Lower leg skin (tissue), 4 donors: ENCODE measurements around the gene PPARG. TPM values are rescaled to one million over a fixed set of nuclear protein-coding genes. Genes with fewer than 3 reads are reported as not detected.
A peak's percentile ranks its signal among the peaks of the same experiment; 100 is the strongest.

Experiments
- DNase-seq, 2 donors: peaks; one replicate each; pipeline ENCODE4 v3.0.0-alpha.2; 2019; ENCODE audit warnings: low spot score in 2 of 2
- H3K4me3 ChIP-seq: fragments of 200-600 bp; sonication (generic); 2 replicates; pipeline ENCODE4 v1.5.1; 2017; ENCODE audit warnings: mild to moderate bottlenecking, low read depth; ENCODE audit not compliant: poor library complexity, severe bottlenecking
- POLR2A ChIP-seq, 2 donors: fragments of 450-650 bp; IDR thresholded peaks; one replicate each; pipeline ENCODE4 v1.6.1; 2016 to 2017; ENCODE audit warnings: antibody characterized with exemption in 2 of 2, mild to moderate bottlenecking in 1 of 2, moderate library complexity in 1 of 2
- WGBS, 2 donors: methylation state at CpG; one replicate each; pipeline ENCODE4 v1.1.5; 2018; 5-methylcytosine and 5-hydroxymethylcytosine counted together
- intact Hi-C: fragments of 100-400 bp; cut with DNase I; formaldehyde crosslinking; loops from one replicate; pipeline ENCODE4 v1.15.0; 2023; ENCODE audit warnings: low total_unique reads
- total RNA-seq, 4 donors: library from RNA; depleted of rRNA; stranded (reverse); fragments of >200 nt; gene quantifications; one replicate each; pipeline ENCODE4 v1.1.0, GENCODE V29; 2016
- TF ChIP-seq, protein P1 (sequence below), 3 donors: fragments of 450-650 bp; IDR thresholded peaks; one replicate each; pipeline ENCODE4 v1.5.1; 2016; ENCODE audit warnings: antibody characterized with exemption in 3 of 3, mild to moderate bottlenecking in 3 of 3, moderate library complexity in 2 of 3

PPARG gene
- total RNA-seq, 4 donors from 2014 or later = 8.4 to 14.1 (median 9.8) TPM

- DNase-seq = peak in 1 of 2 donors; percentile 78
- intact Hi-C loops = no loop called here
- TF ChIP-seq POLR2A (IDR thresholded peaks at IDR 0.05) = no peak
- TF ChIP-seq, protein P1, sequence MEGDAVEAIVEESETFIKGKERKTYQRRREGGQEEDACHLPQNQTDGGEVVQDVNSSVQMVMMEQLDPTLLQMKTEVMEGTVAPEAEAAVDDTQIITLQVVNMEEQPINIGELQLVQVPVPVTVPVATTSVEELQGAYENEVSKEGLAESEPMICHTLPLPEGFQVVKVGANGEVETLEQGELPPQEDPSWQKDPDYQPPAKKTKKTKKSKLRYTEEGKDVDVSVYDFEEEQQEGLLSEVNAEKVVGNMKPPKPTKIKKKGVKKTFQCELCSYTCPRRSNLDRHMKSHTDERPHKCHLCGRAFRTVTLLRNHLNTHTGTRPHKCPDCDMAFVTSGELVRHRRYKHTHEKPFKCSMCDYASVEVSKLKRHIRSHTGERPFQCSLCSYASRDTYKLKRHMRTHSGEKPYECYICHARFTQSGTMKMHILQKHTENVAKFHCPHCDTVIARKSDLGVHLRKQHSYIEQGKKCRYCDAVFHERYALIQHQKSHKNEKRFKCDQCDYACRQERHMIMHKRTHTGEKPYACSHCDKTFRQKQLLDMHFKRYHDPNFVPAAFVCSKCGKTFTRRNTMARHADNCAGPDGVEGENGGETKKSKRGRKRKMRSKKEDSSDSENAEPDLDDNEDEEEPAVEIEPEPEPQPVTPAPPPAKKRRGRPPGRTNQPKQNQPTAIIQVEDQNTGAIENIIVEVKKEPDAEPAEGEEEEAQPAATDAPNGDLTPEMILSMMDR (IDR thresholded peaks at IDR 0.05) = no peak
- 80 to 84% methylated on average over 11 of the region's 11 CpGs for WGBS, 2 donors
- no peak overlapping the region for H3K4me3 ChIP-seq
Observed at GRCh38 chr3:12439161-12439940, 150.5 kb downstream of the PPARG start.

DNA sequence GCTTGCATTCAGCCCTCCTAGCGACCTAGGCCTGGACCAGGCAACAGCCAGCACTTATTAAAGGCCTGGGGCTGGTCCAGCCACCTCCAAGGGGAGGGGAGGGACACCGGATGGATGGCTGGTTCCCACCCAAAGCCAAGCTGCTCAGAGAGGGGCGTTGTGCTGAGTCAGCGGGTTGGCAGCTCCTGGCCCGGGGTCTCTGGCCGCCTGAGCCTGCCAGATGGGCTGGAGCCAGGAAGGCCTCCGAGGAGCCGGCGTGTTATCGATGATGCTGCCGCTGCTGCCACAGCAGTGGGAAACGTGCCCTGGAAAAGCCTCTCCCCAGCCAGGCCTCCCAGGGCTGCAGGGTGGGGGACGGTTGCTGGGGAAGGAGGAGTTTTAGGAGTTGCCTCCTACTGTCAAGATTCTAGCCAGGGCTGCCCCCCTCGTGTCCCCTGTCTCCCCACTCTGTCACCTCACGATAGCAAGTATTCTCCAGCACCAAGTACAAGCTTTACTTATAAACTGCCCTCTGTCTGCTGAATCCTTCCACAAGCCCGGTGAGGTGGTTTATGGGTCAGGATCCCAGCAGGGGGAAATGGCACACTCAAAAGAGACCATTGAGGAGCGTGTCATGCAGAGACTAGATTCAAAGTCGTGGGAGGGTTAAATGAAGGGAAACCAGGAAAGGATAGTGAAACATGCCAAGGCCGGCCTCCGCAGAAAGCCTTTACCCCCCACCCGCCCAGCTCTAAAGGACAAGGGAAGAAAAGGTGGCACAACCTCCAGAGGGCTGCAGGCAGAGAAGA lies 152.3 kb downstream of the PPARG start:
- WGBS, 2 donors = 65 to 67% methylated on average over 9 to 21 of the region's 21 CpGs
- intact Hi-C loops = no loop called here
- H3K4me3 ChIP-seq = no peak overlapping the region
- TF ChIP-seq, protein P1 (IDR thresholded peaks at IDR 0.05) = no peak
- no peak for TF ChIP-seq POLR2A (IDR thresholded peaks at IDR 0.05)
- peak in 1 of 2 donors; percentile 87 for DNase-seq

GRCh38 chr3:12442654-12443501 lies 154.0 kb downstream of the PPARG start:
- no peak overlapping the region for H3K4me3 ChIP-seq
- no peak for TF ChIP-seq POLR2A (IDR thresholded peaks at IDR 0.05)
- TF ChIP-seq, protein P1 (IDR thresholded peaks at IDR 0.05) = no peak
- 63 to 72% methylated on average over 20 of the region's 20 CpGs for WGBS, 2 donors
- intact Hi-C loops = no loop called here
- DNase-seq = no peak

DNA sequence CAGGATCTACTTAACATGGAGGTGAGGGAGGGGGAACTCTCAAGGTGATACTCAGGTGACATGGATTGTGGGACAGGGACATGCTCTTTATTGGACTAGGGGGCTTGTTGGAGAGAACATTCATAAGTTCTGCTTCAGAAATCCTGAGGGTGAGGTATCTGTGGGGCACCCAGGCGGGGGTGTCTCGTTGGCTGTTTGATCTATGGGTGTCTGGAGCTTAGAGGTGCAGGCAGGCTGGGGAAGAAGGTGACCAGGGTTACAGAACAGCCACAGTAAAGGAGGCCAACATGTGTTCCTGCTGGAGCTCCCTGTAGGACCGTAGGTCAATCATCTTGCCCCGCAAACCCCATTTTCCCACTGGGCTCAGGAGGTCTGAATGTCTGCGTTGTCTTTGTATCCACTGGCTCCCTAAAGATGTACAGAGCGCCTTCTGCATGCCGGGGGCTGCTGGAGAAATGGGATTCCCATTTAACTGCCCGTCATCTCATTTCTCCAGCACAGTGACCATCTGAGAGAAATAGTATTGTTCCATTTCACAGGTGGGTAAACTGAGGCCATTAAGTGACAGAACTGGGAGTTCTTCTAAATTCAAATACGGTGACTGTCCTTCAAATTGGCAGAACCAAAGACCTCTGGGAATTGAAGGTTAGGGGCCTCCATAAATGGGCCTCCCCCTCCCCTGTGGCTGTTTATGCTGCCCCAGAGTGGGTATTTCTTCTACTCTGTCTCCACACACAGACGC lies 155.1 kb downstream of the PPARG start:
- TF ChIP-seq, protein P1 (IDR thresholded peaks at IDR 0.05) = no peak
- TF ChIP-seq POLR2A (IDR thresholded peaks at IDR 0.05) = no peak
- 89 to 93% methylated on average over 10 of the region's 10 CpGs for WGBS, 2 donors
- intact Hi-C loops = no loop called here
- no peak overlapping the region for H3K4me3 ChIP-seq
- no peak for DNase-seq
